ENCODE measurements around the gene ACTR2. TPM values are rescaled to one million over a fixed set of nuclear protein-coding genes. Genes with fewer than 3 reads are reported as not detected.

ACTR2 gene
- total and polyA plus RNA-seq, 9 of the 15 experiments (the other 6 are each of a cell fraction or from before 2014, with no cell fraction given) = 47.3 to 239 (median 108) TPM

DNA sequence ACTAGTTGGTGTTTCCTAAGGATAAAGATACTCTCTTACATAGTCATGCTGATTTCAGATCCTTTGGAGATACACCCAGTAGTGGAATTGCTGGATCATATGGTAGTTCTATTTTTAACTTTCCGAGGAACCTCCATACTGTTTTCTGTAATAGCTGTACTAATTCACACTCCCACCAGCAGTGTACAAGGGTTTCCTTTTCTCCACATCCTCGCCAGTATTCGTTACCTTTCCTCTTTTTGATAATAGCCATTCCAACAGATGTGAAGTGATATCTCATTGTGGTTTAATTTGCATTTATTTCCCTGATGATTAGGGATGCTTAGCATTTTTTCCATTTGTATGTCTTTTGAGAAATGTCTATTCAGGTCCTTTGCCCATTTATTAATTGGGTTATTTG is 34.0 kb downstream of the ACTR2 start:
- POLR2A ChIA-PET = interaction anchor here (0.7 to 1.0 kb wide), 2 partner anchors 10 to 585 kb away, joined by 3 read pairs; no protein-coding TSS in a partner anchor
- H2AFZ ChIP-seq (ENCODE audit: low read depth, low read length) = no peak overlapping the region
- no peaks in the 10 kb centered on the region for H3K27me3 ChIP-seq (ENCODE audit: control insufficient read depth in 2 of 2, insufficient read depth in 2 of 2, low read length in 2 of 2)
- no TSS peak for BruUV-seq (replicated peaks)
- no peaks in the 10 kb centered on the region for H3K9me1 ChIP-seq (ENCODE audit: control insufficient read depth, insufficient read depth, low read length)
- H3K9me3 ChIP-seq (replicated peaks; ENCODE audit: control insufficient read depth, insufficient read depth, low read depth, low read length) = no peaks in the 10 kb centered on the region
- intact Hi-C loops (cut with micrococcal nuclease) = no loop called here
- no peak overlapping the region for H3K4me2 ChIP-seq (ENCODE audit: insufficient read depth, low read length)
- H4K20me1 ChIP-seq (replicated peaks; ENCODE audit: control insufficient read depth, insufficient read depth, low read length) = no peaks in the 10 kb centered on the region; the same call in 1 of the 2 replicates
- 85% methylated on average over 2 of the region's 3 CpGs for WGBS (ENCODE audit: insufficient coverage, low coverage, missing lambda C conversion rate)
- ATAC-seq (no peak), FAIRE-seq (no peak), DNase-seq (ENCODE audit: extremely low read depth in 1 of 4, low spot score in 3 of 4) (no peak)
- CTCF ChIA-PET (ENCODE audit: low intra/inter-chr PET ratio) = no interaction called here
- no peaks in the 10 kb centered on the region; a peak in 1 of 5 replicates for H3K4me1 ChIP-seq (replicated peaks in 1 of 2; ENCODE audit: control insufficient read depth in 2 of 2, insufficient read depth in 2 of 2, low read length in 2 of 2)
- TF ChIP-seq SMC3 (conservative IDR thresholded peaks at IDR 0.05; ENCODE audit: insufficient read depth, low read depth, low read length) (no peak), MEF2D (tag; conservative IDR thresholded peaks at IDR 0.05; ENCODE audit: low read depth) (peak; percentile 71; the same call in 1 of the 2 replicates), CBFB (CRISPR knock-in tag; IDR thresholded peaks at IDR 0.05) (no peak)
- peaks cover 73% of the 10 kb centered on the region for H3K36me3 ChIP-seq (ENCODE audit: control insufficient read depth, insufficient read depth, low read length)
- peaks cover 24% of the 10 kb centered on the region; the same call in 1 of the 3 replicates for H3K79me2 ChIP-seq (ENCODE audit: control insufficient read depth, insufficient read depth, low read length)
- in situ Hi-C loops (cut with MboI) = loop anchor here (5.0 kb wide), 1 partner anchor 286 kb away; no protein-coding TSS in a partner anchor
- no peak overlapping the region for H3K4me3 ChIP-seq
- no peak overlapping the region for H3K9ac ChIP-seq (ENCODE audit: insufficient read depth in 1 of 2, low read depth in 2 of 2, low read length in 2 of 2)
- no peak overlapping the region for H3K27ac ChIP-seq (ENCODE audit: extremely low read depth, low read depth, low read length)

DNA sequence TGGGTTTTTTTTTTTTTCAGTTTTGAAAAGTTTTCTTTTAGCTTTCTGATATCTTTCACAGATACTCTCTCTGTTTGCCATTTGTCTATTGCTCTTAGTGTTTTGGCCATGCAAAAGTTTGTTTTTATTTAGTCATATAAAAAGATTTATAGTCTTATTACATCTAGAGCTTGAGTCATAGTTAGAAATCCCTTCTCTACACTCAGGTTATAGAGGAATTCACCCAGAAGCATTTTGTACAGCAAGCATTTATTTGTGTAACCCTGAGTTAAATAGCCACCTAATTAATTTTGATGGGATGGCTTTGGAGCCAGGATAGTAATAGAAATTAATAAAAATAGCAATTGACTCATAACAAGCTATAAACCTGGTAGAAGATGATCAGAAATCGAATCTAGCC is 35.6 kb downstream of the ACTR2 start:
- Histone ChIP-seq H3K4me1 (replicated peaks in 1 of 2; ENCODE audit: control insufficient read depth in 2 of 2, insufficient read depth in 2 of 2, low read length in 2 of 2) (no peaks in the 10 kb centered on the region; a peak in 1 of 5 replicates), H3K9me1 (ENCODE audit: control insufficient read depth, insufficient read depth, low read length) (no peaks in the 10 kb centered on the region), H3K4me2 (ENCODE audit: insufficient read depth, low read length) (no peak overlapping the region), H3K27ac (ENCODE audit: extremely low read depth, low read depth, low read length) (no peak overlapping the region), H2AFZ (ENCODE audit: low read depth, low read length) (no peak overlapping the region), H3K27me3 (ENCODE audit: control insufficient read depth in 2 of 2, insufficient read depth in 2 of 2, low read length in 2 of 2) (no peaks in the 10 kb centered on the region), H4K20me1 (replicated peaks; ENCODE audit: control insufficient read depth, insufficient read depth, low read length) (no peaks in the 10 kb centered on the region; the same call in 1 of the 2 replicates), H3K4me3 (no peak overlapping the region), H3K36me3 (ENCODE audit: control insufficient read depth, insufficient read depth, low read length) (peaks cover 83% of the 10 kb centered on the region), H3K9me3 (replicated peaks; ENCODE audit: control insufficient read depth, insufficient read depth, low read depth, low read length) (no peaks in the 10 kb centered on the region), H3K79me2 (ENCODE audit: control insufficient read depth, insufficient read depth, low read length) (peaks cover 24% of the 10 kb centered on the region; the same call in 1 of the 3 replicates), H3K9ac (ENCODE audit: insufficient read depth in 1 of 2, low read depth in 2 of 2, low read length in 2 of 2) (no peak overlapping the region)
- FAIRE-seq (no peak), DNase-seq (ENCODE audit: extremely low read depth in 1 of 4, low spot score in 3 of 4) (peak in 1 of 4 experiments; percentile 1), ATAC-seq (no peak)
- ChIA-PET CTCF (ENCODE audit: low intra/inter-chr PET ratio) (no interaction called here), POLR2A (interaction anchor here (0.6 kb wide), 1 partner anchor 26 kb away, joined by 4 read pairs; no protein-coding TSS in a partner anchor)
- BruUV-seq (replicated peaks) = no TSS peak
- intact Hi-C loops (cut with micrococcal nuclease) = no loop called here
- no peak for TF ChIP-seq TAF9B (IDR thresholded peaks at IDR 0.05; ENCODE audit: partially characterized antibody)
- TF ChIP-seq, protein P1, sequence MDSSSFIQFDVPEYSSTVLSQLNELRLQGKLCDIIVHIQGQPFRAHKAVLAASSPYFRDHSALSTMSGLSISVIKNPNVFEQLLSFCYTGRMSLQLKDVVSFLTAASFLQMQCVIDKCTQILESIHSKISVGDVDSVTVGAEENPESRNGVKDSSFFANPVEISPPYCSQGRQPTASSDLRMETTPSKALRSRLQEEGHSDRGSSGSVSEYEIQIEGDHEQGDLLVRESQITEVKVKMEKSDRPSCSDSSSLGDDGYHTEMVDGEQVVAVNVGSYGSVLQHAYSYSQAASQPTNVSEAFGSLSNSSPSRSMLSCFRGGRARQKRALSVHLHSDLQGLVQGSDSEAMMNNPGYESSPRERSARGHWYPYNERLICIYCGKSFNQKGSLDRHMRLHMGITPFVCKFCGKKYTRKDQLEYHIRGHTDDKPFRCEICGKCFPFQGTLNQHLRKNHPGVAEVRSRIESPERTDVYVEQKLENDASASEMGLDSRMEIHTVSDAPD (CRISPR knock-in tag; IDR thresholded peaks at IDR 0.05) = no peak
- TF ChIP-seq ZNF224 (CRISPR knock-in tag; IDR thresholded peaks at IDR 0.05) = no peak
- TF ChIP-seq STAG1 (CRISPR knock-in tag; IDR thresholded peaks at IDR 0.05; ENCODE audit: borderline replicate concordance) = no peak
- no peak for TF ChIP-seq FOXP1 (CRISPR knock-in tag; IDR thresholded peaks at IDR 0.05)
- TF ChIP-seq SLC30A9 (CRISPR knock-in tag; IDR thresholded peaks at IDR 0.05) = no peak
- in situ Hi-C loops (cut with MboI) = loop anchor here (5.0 kb wide), 1 partner anchor 284 kb away; no protein-coding TSS in a partner anchor
- WGBS (ENCODE audit: insufficient coverage, low coverage, missing lambda C conversion rate) = 100% methylated on average over 1 of the region's 1 CpG

Data from K562 (cell line).